BLaER1 treated with 17β-estradiol and CSF1 and Interleukin-3, amounts not matched to agents 10 nM and 100 nM (cell line): ENCODE measurements around the gene CLK3.

Experiments
- H3K27ac ChIP-seq, 11 experiments: shearing (Covaris generic); formaldehyde crosslinking; 2 replicates each; pipeline ENCODE4 v1.8.1; 2022
- H3K27me3 ChIP-seq, 11 experiments: shearing (Covaris generic); formaldehyde crosslinking; 2 replicates each; pipeline ENCODE4 v1.8.1; 2022
- H3K36me3 ChIP-seq, 11 experiments: shearing (Covaris generic); formaldehyde crosslinking; 2 replicates each; pipeline ENCODE4 v1.8.1; 2022
- H3K4me1 ChIP-seq, 10 experiments: shearing (Covaris generic); formaldehyde crosslinking; 2 replicates each; pipeline ENCODE4 v1.8.1; 2022
- H3K4me2 ChIP-seq, 11 experiments: shearing (Covaris generic); formaldehyde crosslinking; 2 replicates each; pipeline ENCODE4 v1.8.1; 2022
- H3K4me3 ChIP-seq, 10 experiments: shearing (Covaris generic); formaldehyde crosslinking; 2 replicates each; pipeline ENCODE4 v1.8.1; 2022
- H3K9ac ChIP-seq, 11 experiments: shearing (Covaris generic); formaldehyde crosslinking; 2 replicates each; pipeline ENCODE4 v1.8.1; 2022
- H3K9me3 ChIP-seq, 11 experiments: shearing (Covaris generic); formaldehyde crosslinking; replicated peaks in 1 of 11; 2 replicates each; pipeline ENCODE4 v1.8.1; 2022
- H4K20me1 ChIP-seq, 11 experiments: shearing (Covaris generic); formaldehyde crosslinking; 2 replicates each; pipeline ENCODE4 v1.8.1; 2022
- Cebpa-rat ChIP-seq, 11 experiments: shearing (Covaris generic); IDR thresholded peaks; 2 replicates each; pipeline ENCODE4 v1.8.1; 2022

The CLK3 gene

DNA sequence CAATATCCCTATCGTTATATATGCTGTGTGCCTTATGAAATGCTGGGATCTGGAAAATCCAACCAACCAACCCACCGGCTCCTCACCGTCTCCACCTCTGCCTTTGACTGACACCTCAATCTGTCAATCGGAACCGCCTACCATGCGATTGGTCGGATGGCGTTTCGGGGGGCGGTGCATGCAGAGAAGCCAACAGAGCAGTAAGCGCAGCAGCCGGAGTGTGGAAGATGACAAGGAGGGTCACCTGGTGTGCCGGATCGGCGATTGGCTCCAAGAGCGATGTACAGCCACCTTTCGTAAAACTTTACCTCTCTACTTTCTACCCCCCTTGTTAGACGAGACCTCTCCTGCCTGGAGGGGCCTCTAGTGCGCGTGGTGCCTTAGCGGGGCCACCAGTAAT, 6.3 kb downstream of the CLK3 start:
- Histone ChIP-seq H3K27me3 (no peaks in the 10 kb centered on the region), H4K20me1 (peaks cover 99 to 100% (median 100%) of the 10 kb centered on the region in 11 experiments), H3K4me3 (no peak overlapping the region), H3K27ac (no peak overlapping the region), H3K9ac (peak overlapping the region in 3 of 11 experiments; percentile 16 to 99 (median 36); a peak in 3 of 22 replicates), H3K4me1 (peaks cover 32 to 50% (median 44%) of the 10 kb centered on the region in 10 experiments), H3K36me3 (peaks cover 90 to 100% (median 95%) of the 10 kb centered on the region in 11 experiments), H3K9me3 (no peaks in the 10 kb centered on the region), H3K4me2 (no peak overlapping the region)
- TF ChIP-seq Cebpa-rat (IDR thresholded peaks at IDR 0.05): no peak

DNA sequence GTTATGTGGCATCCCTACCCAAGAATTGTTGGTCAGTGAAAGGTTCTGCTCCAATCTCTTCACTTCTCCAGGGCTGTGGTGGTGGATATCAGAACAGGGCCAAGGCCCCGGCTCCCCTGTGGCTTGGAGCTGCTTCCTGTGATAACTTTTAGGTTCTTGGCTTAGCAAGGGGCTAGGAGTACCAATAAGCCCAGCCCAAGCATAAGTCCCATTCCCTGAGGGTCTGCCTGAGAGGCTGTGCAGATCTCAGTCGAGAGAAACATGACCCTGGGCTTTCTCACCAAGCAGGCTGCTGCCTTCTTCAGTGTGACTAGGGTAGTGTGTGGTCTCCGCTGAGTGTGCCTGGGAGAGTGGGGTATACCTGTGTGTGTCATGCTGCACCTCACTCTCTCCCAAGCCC, 7.1 kb downstream of the CLK3 start:
- H4K20me1 ChIP-seq: peaks cover 98 to 100% (median 100%) of the 10 kb centered on the region in 11 experiments
- no peak overlapping the region for H3K4me2 ChIP-seq
- H3K27ac ChIP-seq: no peak overlapping the region
- peaks cover 29 to 50% (median 40%) of the 10 kb centered on the region in 10 experiments for H3K4me1 ChIP-seq
- no peak for TF ChIP-seq Cebpa-rat (IDR thresholded peaks at IDR 0.05)
- H3K36me3 ChIP-seq: peaks cover 97 to 100% (median 99%) of the 10 kb centered on the region in 11 experiments
- no peak overlapping the region for H3K4me3 ChIP-seq
- H3K9me3 ChIP-seq: no peaks in the 10 kb centered on the region
- H3K27me3 ChIP-seq: no peaks in the 10 kb centered on the region
- H3K9ac ChIP-seq: peak overlapping the region in 1 of 11 experiments; percentile 36; a peak in 1 of 22 replicates

DNA sequence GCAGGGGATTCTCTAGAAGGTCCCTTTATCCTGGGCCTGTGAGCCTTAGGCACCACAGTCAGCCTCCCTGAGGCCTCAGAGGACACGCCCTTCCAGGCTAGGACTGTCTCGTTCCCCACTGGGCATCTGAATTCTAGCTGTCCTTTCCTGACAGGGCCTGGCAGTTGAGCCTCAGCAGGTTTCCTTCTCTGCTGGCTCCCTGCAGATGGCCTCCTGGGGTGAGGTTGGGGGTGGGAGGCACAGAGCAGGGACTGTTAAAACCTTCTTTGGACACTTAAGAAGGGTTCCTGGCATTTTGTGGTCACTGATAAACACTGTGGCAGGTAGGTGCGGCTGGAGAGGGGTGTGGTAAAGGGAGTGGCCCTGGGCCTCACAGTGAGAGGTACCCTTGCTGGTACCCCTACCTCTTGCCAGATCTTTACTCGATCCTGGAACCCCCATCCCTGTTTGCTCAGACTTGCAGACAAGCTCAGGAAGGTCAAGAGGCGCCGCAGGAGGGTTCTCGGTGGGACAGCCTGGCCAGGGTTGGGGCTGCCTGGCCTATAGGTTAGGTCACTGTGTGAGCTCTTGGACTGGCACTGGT, 8.5 kb downstream of the CLK3 start:
- H3K36me3 ChIP-seq: peaks cover 98 to 100% (median 100%) of the 10 kb centered on the region in 11 experiments

DNA sequence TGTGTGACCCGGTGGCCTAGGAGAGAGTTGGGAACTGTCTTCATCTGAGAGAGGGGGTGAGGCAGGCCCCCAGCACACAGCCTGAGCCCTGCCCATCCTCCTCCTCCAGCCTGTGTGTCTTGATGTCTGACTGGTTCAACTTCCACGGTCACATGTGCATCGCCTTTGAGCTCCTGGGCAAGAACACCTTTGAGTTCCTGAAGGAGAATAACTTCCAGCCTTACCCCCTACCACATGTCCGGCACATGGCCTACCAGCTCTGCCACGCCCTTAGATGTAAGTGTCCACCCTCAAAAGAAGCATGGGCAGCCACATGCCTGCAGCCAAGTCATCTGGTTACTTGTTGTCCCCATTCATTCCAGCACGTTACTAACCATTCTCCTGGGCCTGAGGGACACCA, 10.1 kb downstream of the CLK3 start:
- Histone ChIP-seq H3K4me3 (no peak overlapping the region), H3K4me2 (no peak overlapping the region; a peak in 1 of 22 replicates), H3K4me1 (peaks cover 26 to 54% (median 43%) of the 10 kb centered on the region in 10 experiments), H3K36me3 (peaks cover 95 to 100% (median 99%) of the 10 kb centered on the region in 11 experiments), H3K27ac (no peak overlapping the region), H3K9me3 (no peaks in the 10 kb centered on the region), H3K27me3 (no peaks in the 10 kb centered on the region), H3K9ac (peak overlapping the region in 3 of 11 experiments; percentile 0 to 22 (median 13); a peak in 4 of 22 replicates), H4K20me1 (peaks cover 98 to 100% (median 100%) of the 10 kb centered on the region in 11 experiments)
- no peak for TF ChIP-seq Cebpa-rat (IDR thresholded peaks at IDR 0.05)

More for the DNA sequence above, 8.5 kb downstream of the CLK3 start:
- H3K4me3 ChIP-seq: no peak overlapping the region
- H3K27ac ChIP-seq: no peak overlapping the region
- peaks cover 98 to 100% (median 100%) of the 10 kb centered on the region in 11 experiments for H4K20me1 ChIP-seq
- no peak for TF ChIP-seq Cebpa-rat (IDR thresholded peaks at IDR 0.05)
- H3K9ac ChIP-seq: peak overlapping the region in 5 of 11 experiments; percentile 3 to 30 (median 9); a peak in 3 of 22 replicates
- no peaks in the 10 kb centered on the region for H3K9me3 ChIP-seq
- no peak overlapping the region for H3K4me2 ChIP-seq
- H3K27me3 ChIP-seq: no peaks in the 10 kb centered on the region
- peaks cover 26 to 50% (median 42%) of the 10 kb centered on the region in 10 experiments for H3K4me1 ChIP-seq

DNA sequence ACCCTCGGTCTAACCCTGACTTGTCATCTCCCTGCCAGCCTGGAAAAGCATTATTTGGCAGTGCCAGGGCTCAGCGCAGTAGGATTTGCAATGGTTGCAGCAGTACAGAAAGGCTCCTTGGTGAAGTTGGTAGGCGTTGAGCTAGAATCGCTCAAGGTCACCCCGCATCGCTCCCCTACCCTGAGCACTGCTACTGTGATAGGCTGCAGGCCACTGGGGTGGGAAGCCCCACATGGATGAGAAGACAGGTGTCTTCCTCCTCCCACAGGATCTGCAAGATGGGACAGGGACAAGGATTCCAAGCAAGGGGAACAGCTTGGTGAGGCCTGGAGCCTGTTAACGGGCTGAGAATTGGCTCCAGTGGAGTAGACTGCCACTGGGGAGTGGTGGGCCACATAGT, 10.7 kb downstream of the CLK3 start:
- TF ChIP-seq Cebpa-rat (IDR thresholded peaks at IDR 0.05): no peak
- peaks cover 91 to 100% (median 100%) of the 10 kb centered on the region in 11 experiments for H3K36me3 ChIP-seq
- no peaks in the 10 kb centered on the region for H3K9me3 ChIP-seq
- H3K4me1 ChIP-seq: peaks cover 30 to 54% (median 47%) of the 10 kb centered on the region in 10 experiments
- peaks cover 98 to 100% (median 100%) of the 10 kb centered on the region in 11 experiments for H4K20me1 ChIP-seq
- no peak overlapping the region for H3K4me3 ChIP-seq
- no peak overlapping the region for H3K27ac ChIP-seq
- H3K27me3 ChIP-seq: no peaks in the 10 kb centered on the region
- H3K4me2 ChIP-seq: peak overlapping the region in 3 of 11 experiments; percentile 45 to 82 (median 66); a peak in 7 of 22 replicates
- H3K9ac ChIP-seq: peak overlapping the region in 3 of 11 experiments; percentile 13 to 18 (median 17); a peak in 5 of 22 replicates

DNA sequence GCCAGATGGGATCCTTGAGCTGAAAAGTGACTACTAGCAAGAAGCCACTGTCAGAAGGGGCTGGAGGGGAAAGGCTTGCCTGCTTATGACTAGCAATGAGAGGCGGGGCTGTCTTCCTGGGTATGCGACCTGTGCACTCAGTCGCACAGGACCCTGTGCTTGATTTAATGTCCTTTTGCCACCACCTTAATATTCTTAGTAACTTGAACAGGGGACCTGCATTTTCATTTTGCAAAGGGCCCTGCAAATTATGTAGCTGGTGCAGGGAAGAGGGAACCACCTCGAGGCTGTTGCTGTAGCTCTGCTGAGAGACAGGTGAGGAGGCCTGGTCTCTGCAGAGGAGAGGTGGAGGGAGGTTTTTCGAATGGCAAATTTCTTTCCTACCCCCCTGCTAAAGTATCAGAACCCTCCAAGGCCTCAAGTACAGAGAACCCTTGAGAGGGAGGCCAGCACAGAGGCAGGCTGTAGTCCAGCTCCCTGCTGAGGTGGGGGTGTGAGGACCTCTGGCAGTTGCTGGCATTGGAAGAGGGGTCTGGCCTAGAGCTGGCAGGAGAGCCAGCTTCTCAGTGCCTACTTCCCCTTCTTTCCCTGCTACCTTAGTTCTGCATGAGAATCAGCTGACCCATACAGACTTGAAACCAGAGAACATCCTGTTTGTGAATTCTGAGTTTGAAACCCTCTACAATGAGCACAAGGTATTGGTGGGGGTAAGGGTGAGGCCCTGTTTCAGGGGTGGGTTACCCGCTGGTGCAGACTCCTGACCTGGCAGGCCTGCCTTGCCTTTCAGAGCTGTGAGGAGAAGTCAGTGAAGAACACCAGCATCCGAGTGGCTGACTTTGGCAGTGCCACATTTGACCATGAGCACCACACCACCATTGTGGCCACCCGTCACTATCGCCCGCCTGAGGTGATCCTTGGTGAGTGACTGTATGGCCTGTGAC, 11.4 kb downstream of the CLK3 start:
- peak overlapping the region in 5 of 11 experiments; percentile 22 to 82 (median 45); a peak in 10 of 22 replicates for H3K4me2 ChIP-seq
- H3K27ac ChIP-seq: peak overlapping the region in 6 of 11 experiments; percentile 3 to 51 (median 22); a peak in 7 of 22 replicates
- H3K9ac ChIP-seq: peak overlapping the region in 7 of 11 experiments; percentile 2 to 70 (median 14); a peak in 8 of 22 replicates
- H3K27me3 ChIP-seq: no peaks in the 10 kb centered on the region
- H3K9me3 ChIP-seq: no peaks in the 10 kb centered on the region
- H4K20me1 ChIP-seq: peaks cover 98 to 100% (median 100%) of the 10 kb centered on the region in 11 experiments
- TF ChIP-seq Cebpa-rat (IDR thresholded peaks at IDR 0.05): no peak
- peaks cover 33 to 59% (median 48%) of the 10 kb centered on the region in 10 experiments for H3K4me1 ChIP-seq
- H3K4me3 ChIP-seq: no peak overlapping the region
- peaks cover 90 to 100% (median 98%) of the 10 kb centered on the region in 11 experiments for H3K36me3 ChIP-seq

DNA sequence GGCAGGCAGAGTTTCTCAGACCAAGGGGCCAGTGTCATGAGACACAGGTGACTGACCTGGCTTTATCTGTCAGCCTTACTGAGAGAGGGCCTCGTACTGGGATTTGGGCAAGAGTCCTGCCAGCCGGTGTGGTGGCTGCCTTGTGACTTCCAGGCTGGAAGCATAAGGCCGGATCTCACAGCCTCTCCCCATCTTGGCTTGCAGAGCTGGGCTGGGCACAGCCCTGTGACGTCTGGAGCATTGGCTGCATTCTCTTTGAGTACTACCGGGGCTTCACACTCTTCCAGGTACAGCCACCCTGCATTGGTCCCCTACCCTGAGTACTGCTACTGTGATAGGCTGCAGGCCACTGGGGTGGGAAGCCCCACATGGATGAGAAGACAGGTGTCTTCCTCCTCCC, 12.1 kb downstream of the CLK3 start:
- peaks cover 33 to 59% (median 48%) of the 10 kb centered on the region in 10 experiments for H3K4me1 ChIP-seq
- H3K4me3 ChIP-seq: no peak overlapping the region
- H3K27me3 ChIP-seq: no peaks in the 10 kb centered on the region
- H4K20me1 ChIP-seq: peaks cover 98 to 100% (median 100%) of the 10 kb centered on the region in 11 experiments
- H3K4me2 ChIP-seq: peak overlapping the region in 5 of 11 experiments; percentile 22 to 82 (median 45); a peak in 6 of 22 replicates
- TF ChIP-seq Cebpa-rat (IDR thresholded peaks at IDR 0.05): no peak
- peaks cover 90 to 100% (median 98%) of the 10 kb centered on the region in 11 experiments for H3K36me3 ChIP-seq
- H3K9ac ChIP-seq: peak overlapping the region in 6 of 11 experiments; percentile 7 to 70 (median 26); a peak in 4 of 22 replicates
- peak overlapping the region in 5 of 11 experiments; percentile 3 to 51 (median 23); a peak in 6 of 22 replicates for H3K27ac ChIP-seq
- H3K9me3 ChIP-seq: no peaks in the 10 kb centered on the region

DNA sequence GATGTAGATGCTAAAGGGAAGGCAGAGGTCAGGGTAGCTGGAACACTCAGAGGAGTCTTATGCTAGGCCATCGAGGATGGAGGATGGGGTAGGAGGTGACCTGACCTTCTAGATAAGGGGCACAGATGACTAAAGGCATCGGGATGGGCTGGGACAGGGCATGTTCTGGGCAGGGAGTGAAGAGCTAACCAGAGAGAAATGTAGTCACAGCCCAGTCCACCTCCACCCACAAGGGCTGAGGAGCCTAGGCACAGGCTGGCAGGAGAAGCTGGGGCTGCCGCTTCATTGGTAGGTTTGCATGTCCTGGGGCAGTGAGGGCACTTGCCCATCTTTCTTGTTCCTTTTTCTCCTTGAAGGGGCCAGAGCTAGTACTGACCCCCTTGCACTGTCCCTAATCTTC, 12.6 kb downstream of the CLK3 start:
- H3K4me2 ChIP-seq: peak overlapping the region in 6 of 11 experiments; percentile 29 to 82 (median 56); a peak in 9 of 22 replicates
- H3K4me1 ChIP-seq: peaks cover 33 to 59% (median 48%) of the 10 kb centered on the region in 10 experiments
- H3K27ac ChIP-seq: no peak overlapping the region; a peak in 2 of 22 replicates
- H3K36me3 ChIP-seq: peaks cover 90 to 100% (median 98%) of the 10 kb centered on the region in 11 experiments
- peaks cover 98 to 100% (median 100%) of the 10 kb centered on the region in 11 experiments for H4K20me1 ChIP-seq
- H3K27me3 ChIP-seq: no peaks in the 10 kb centered on the region
- TF ChIP-seq Cebpa-rat (IDR thresholded peaks at IDR 0.05): no peak
- H3K9ac ChIP-seq: peak overlapping the region in 6 of 11 experiments; percentile 10 to 70 (median 39); a peak in 6 of 22 replicates
- no peaks in the 10 kb centered on the region for H3K9me3 ChIP-seq
- no peak overlapping the region for H3K4me3 ChIP-seq
